Tongue (tissue), 2 donors: Measurements from ENCODE around the gene ZNF492. TPM values are rescaled to one million over a fixed set of nuclear protein-coding genes. Genes with fewer than 3 reads are reported as not detected.
"Not testable (repeated sequence)": the region's sequence is repeated elsewhere in the genome, so short reads cannot be mapped to it uniquely, and the experiment has no call there.

Source experiments
- DNase-seq: peaks from one replicate; pipeline ENCODE4 v3.0.0-alpha.2; 2015
- total RNA-seq: library from RNA; depleted of rRNA; stranded (reverse); fragments of >200 nt; gene quantifications from one replicate; pipeline ENCODE4 v1.2.3, GENCODE V29; 2014

Gene ZNF492
- 1.6 TPM for total RNA-seq

DNA sequence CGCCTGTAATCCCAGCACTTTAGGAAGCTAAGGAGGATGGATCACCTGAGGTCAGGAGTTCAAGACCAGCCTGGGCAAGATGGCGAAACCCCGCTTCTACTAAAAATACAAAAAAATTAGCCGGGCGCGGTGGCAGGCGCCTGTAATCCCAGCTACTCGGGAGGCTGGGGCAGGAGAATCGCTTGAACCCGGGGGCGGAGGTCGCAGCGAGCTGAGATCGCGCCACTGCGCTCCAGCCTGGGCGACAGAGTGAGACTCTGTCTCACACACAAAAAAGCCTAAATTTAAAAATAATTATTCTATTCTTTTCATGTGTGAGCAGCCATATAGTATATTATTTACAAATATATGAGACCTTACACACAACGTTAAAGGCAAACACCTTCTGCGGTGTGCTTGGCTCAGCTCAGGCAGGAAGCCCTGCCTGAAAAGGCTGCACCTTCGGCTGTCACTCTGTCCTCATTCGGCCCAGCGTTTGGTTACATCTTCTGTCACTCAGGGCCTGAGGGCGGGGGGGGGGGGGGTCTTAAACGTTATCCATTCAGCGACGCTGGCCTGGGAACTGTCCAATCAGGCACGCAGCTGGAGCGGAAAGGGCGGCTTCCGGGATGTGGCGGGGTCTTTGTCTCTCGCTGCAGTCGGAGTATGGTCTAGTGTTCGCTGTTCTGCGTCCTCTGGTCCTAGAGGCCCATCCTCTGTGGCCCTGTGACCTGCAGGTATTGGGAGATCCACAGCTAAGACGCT, at the start of gene ZNF492:
ZNF492 (plus strand) TSS at position 619 of the 744 bp plus-strand sequence. CDS start 19,076 bp downstream, outside the sequence.
- DNase-seq, result peak; percentile 98

DNA sequence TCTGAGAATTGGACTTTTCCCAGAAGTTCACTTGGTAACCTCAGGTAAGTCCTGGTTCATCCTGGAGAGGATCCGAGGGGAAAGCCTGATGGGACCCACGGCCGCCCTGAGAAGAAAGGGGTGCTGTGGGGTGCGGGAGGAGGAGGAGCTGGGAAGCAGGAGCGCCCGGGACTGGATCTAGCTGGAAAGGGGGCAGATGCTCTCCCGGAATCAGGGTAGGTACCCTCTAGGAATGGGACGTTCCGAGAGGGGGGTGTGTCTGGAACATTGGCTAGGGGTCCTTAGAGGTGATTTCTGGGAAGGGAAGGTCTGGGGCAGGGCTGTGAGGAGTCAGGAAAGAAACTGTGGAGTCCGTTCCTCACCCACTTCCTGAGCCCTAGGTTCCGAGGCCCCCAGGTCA, 38.7 kb upstream of the ZNF492 start:
- DNase-seq, result no peak

DNA sequence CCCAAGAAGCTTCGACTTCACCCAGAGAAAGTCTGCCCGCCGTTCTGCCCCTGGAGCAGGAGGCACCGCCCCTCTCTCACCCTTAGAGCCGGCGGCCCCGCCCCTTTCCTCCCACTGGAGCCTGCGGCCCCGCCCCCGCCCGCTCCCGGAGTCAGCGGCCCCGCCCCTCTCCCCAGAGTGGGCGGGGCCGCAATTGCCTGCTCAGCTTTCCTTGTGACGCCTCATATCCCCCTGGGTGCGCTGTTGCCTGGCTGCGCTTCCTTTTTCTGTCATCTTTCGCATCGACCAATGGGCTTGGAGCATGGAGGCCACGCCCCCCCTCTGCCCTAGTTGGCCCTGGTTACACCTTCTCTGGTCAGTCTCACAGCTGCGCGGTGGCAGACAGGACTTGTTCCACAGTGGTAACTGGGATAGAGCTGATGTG, 38.2 kb upstream of the ZNF492 start:
- DNase-seq, result no peak

DNA sequence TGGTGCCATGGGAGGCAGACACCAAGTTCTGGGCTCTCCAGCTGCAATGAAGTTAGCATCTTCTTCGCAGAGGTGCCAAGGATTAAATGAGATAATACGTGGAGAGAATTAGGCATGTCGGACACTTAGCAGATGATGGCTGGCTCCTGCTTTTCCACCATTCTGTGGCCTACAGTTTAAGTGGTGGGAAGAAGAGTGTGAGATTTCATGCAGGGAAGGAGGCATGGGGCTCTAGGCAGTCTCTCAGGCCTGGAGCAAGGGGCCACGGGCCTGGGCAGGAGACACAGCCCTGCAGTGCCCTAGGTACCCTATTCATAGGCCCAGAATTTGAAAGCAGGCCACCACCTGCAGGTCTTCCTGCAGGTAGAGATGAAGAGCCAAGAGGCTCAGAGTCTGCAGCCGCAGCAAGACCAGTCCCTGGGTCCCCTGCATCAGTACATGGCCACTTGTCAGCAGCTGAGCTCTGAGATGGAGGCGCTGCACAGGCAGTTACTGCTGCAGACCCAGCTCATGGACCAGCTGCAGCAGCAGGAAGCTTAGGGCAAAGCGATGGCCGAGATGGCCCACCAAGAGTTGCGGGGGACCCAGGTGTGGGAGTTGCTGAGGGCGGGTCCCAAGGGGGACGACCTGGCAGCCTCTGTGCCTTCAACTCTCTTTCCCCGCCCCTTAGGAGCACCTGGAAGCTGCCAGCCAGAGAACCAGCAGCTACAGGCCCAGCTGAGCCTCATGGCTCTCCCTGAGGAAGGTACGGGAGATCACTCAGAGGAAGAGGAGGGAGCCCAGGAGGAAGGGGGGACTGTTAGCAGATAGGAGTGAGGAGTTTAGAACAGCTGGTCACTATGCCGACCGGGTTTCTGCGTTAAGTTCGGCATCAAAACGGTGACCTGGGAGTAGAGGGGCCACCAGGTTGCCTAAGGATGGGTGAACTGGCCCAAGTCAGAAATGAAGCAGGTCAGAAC, 33.2 kb upstream of the ZNF492 start:
- DNase-seq, result no peak

DNA sequence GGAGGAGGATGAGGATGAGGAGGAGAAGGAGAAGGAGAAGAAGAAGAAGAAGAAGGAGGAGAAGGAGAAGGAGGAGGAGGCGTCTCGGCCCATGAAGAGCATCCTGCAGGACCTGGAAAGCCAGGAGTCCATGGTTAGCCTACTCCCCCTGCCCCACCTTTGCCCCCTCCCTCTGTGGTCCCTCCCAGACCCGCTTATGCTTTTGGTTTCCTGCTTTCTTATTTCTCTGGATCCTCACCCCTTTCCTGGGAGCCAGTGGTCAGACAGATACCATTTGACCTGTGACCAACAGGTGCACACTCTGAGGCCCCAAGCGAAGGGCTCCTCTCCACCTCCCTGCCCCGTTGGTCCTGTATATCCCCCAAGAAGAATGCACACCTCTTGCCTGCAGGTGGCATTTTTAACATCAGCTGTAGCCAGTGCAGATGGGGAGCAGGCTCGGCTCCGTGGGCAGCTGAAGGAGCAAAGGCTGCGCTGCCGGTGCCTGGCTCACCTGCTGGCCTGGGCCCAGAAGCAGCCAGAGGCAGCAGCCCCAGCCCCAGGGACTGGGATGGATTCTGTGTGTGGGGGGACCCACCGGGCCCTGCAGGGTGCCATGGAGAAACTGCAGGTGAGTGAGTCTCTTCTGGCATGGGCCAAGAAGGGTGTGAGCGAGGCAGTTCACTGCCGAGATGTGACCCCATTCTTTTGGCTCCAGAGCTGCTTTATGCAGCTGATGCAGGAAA, 32.1 kb upstream of the ZNF492 start:
- no peak for DNase-seq

DNA sequence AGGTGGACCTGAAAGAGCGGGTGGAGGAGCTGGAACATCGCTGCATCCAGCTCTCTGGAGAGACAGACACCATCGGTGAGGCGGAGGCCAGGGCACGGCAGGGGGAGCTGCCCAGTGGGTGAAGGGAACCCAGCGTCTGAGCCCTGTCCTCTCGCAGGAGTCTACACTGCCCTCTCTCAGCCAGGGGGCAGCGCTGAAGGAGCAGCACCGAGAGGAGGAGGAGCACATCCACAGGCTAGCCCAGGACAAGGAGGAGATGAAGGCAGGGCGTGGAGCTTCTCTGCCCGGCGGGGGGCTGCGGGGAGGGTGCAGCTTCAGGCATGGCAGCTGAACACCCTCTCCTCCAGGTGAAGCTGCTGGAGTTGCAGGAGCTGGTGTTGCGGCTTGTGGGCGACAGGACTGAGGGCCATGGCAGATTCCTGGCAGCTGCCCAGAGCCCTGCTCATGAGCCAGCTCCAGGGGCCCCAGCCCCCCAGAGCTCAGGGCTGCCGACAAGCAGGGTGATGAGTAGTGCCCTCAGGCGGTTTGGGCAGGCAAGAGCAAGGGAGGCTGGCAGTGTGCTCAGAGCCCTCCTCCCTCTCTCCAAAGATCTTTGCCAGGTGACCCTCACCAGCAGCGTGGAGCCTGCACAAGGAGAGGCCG, 31.4 kb upstream of the ZNF492 start:
- no peak for DNase-seq

DNA sequence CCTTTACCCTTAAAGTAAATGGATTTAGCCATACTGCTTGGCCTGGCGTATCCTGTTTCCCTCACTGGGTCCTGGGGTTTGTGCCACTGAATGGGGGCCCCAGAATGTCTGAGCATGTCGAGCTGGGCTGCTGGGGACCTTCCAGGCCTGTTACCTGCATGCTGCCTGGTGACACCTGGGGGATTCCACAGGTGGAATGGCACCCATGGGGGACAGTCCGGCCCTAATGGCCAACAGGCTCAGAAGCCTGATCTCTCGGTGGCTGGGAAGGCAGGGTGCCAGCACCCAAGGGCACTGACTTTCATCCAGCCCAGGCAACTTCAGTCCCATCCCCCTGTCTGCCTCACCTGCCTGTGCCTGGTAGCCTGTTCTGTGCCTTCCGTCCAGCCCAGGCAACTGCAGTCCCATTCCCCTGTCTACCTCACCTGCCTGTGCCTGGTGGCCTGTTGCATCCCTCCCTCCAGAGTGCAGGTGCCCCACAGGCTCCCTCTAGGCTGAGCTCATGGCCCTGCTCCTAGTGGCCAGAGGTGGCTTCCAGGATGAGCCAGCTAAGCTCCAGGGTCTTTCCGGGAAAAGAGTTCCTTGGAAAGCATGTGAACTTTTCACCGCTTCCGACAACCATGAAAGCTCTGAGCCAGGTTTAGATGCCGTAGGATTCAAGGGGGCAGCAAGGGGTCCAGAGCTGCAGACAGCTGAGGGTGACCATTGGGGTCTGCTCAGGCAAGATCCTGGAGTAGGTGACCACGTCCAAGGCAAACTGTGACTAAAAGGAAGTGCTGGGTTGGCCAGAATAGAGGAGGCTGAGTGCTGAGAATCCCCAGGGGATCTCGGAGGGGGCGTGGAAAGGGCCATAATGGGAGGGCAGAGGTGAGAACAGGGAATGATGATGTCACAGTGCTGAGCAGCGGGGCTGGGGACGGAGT, 30.3 kb upstream of the ZNF492 start:
- DNase-seq, result no peak

DNA sequence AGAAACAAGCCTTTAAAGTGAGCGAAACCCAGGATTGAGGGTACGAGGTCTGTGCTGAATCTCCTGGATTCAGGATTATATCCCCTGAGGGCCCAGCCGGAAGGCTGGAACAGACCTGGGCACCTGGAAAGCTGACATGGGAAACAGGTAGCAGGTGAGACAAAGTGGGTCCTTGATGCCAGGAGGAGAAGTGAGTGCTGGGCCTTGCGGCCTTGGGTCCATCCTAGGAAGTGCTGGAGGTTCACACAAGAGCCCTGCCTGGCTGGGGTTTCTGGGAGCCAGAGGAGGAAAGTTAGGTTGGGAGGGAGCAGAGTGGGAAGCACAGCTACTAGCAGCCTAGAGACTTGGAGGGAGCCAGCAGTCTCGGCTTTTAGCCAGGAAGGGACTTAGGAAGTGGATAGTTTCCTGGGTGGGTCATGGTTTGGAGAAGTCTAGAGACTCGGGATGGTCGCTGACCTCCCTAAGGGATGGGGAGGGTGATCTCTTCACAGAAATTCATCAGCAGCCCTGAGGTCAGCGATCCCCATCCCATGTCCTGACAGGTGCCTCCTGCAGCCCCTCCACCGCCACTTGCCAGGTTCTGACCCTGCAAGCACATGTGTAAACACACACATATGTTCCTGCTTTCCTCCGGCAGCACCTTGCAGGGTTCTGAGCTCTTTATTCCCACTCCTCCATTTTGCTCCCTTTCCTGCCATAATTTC, 29.4 kb upstream of the ZNF492 start:
- no peak for DNase-seq

DNA sequence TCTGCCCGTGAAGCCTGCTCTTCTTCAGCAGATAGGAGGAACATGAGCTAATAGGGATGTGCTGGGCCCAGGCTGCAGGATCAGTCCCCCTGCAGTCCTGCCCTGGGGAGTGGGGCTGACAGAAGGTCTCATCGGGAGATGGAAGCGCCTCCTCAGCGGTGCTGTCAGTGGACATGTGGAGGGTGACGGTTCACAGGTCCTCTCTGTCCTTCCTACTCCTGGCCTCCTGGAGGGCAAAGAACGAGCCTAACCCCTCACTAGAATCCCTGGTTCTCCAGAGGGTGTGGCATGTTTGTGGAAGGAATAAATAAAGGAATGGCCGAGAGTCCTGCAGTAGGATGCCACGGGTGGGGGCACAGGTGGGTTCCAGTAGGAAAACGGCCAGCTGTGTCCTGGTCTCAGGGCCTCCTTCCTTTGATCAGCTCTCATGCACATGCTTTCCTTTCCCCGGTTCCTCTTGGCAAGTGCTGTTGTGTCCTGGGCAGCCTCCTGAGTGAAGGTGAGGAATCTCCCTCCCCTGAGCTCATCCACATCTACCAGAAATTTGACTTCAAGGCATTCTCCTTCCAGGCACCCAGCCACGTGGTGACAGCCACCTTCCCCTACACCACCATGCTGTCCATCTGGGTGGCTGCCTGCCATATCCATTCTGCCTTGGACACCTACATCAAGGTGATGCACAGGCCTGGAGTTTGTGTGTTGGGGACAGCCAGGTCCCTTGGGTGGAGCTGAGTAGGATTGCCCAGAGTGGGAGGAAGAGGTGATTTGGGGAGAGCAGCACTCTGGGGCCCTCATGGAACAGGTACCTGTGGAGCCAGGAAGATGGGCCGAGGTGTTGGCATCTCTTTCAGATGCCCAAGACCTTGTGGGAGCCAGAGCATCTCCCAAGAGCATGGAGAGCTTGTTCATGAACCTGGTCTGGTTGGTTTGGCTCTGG, 28.6 kb upstream of the ZNF492 start:
- DNase-seq, result no peak

DNA sequence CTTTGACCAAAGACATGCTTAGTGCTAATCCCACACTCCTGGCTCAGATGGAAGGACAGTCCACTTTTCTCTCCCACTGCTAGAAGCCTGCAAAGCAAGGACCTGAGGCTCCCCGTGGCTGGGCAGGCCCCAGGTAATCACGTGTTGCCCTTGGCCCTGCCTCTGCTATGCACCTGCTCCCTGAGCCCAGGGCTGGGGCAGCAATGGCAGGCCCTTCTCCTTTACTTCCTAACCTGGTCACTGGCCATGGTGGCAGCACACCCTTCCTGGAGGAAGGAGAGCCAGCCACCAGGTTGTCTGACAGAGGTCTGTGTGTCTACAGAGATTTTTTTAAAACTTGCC, 27.9 kb upstream of the ZNF492 start:
- no peak for DNase-seq

DNA sequence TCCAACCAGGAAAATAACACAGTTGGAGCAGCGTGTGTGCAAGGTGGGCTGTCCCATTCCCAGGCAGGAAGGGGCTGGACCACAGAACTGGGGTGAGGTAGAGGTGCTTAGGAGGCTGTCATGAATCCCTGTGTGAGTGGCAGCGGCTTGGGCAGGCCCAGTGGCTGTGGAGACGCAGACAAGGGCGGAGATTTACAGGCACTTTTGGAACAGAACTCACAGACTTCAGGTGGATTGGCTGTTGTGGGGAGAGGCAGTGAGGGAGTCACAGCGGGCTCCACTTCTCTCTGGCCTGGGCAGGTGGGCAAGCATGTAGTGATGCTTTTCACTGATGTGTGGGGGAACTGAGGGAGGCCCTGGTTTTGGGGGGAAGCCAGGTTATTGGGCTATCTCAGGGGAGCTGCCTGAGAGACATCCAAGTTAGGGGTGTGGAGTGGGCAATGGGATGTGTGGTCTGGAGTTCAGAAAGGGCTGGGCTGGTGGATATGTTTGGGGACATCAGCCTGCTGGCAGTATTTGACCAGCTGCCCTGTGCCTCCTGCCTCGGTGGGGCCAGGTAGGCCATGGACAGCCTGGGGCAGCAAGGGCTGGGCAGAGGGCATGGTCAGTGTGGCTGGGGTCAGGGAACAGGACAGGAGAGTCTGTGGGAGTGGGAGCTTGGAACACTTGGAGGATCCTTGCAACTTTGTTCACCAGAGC, 27.0 kb upstream of the ZNF492 start:
- no peak for DNase-seq

DNA sequence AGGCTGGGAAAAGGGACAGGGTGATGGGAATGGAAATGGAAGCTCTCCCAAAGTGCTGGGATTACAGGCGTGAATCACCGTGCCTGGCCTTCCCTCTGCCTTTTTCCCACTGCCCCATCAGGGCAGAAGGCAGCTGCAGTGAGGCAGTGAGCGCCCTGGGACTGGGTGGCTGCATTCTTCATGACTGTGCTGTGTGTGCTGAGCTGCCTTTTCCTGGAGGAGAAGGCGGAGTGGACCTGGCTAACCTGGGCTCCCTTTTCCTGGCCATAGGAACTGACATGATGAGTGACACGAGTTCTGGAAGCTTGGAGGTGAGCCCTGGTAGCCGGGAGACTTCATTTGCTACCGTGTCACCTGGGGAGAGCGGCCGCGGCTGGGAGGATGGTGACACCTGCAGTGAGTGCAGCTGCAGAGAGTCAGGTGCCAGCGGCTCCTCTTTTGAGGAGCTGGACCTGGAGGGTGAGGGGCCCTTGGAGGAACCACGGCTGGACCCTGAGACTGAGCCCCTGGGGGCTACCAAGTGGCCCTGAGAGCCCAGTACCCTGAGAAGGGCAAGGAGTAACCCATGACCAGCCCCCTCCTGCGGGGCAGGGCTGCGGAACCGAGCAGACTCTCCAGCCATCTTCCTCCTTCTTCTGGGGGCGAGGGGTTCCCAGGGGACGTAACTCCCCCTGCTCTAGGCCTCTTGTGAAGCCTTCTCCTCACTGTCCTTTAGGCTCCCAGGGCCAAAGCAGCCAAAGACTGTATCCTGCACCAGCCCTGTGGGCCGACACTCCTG, 26.3 kb upstream of the ZNF492 start:
- DNase-seq, result no peak

DNA sequence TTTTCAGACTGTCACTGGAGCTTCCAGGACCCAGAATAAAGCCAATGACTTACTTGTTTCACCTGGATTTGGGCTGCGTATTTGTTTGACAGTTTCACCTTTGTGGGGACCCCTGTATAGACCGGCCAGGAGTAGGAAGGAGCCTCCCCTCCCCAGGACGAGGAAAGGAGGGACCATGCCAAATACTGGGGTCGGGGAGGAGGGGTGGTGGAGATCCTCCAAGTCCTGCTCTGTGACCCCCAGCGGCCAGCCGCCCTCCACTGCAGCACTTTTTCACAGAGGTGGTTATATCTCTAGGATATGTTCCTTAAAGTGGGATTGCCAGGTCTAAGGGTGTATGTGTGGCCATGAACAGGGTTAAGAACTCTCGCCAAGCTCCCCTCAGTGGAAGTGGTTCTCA, 25.7 kb upstream of the ZNF492 start:
- DNase-seq, result no peak

DNA sequence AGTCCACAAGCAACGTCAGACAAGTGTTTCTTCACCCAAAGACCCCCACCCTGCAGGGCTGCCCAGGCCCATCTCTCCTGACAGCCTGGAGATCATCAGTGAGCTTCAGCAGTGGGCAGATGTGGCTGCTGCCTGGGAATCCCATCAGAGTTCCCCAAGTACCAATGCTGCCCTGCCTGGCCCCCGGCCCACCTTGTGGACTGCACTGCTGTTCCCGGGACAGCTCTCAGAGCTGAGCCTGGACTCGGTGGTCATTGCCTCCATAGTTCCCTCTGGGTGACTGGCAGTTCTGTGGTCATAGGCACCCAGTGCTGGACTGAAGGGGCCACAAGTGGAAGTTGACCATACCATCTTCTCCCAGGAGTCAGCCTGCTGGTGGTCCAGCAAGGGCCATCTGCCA, 24.5 kb upstream of the ZNF492 start:
- DNase-seq, result no peak

DNA sequence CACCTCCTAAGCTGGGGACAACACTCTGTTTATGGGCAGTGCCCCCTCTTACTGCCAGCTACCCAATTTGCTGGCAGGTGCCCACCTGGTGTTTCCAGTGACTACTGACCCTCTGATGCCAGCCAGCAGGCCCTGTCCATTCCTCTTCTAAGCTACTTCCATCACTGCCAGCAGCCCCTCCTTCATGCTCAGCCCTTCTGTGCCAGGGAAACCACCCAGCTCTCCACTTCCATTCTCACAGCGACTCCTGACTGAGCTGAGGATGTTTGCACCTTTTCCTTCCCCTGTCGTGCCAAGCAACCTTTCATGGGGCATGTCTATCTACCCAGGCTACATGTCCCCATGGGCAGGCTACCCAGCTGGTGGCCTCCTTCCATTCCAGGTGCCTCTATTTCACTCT, 24.0 kb upstream of the ZNF492 start:
- DNase-seq, result no peak

DNA sequence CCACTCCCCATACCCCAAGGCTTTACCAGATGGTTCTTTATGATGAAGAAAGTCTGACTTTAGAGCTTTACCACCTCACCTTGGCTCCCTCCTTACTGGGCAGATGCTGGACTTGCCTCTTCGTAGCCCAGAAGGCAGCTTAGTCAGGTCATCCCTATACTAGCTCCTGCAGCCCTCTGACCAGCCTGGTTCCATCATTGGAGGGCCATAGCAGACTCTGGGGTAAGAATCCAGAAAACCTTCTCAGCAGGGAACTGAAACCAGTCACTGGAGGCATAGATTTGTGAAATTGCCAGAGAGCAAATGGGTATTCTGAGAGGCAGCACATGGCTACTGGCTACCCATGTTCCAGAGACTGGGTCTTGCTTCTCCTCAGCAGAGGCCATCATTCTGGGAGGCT, 21.8 kb upstream of the ZNF492 start:
- no peak for DNase-seq

DNA sequence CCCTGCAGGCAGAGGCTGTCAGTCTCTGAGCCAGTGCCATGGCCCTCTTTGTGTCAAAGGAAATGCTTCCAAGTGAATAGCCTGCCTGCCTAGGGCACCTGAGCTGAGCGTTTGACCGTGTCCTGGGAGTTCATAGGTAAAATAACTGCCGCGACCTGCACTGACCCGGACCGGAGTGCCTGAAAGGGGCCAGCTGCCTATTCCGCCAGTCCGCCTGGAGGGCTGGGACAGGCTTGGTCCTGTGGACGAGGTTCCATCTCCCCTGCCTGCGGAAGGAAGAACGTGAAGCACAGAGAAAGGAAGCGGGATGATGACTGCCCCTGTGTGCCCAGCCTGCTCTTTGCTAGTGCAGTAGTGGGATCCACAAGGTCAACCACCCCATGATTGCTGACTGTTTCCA, 17.5 kb upstream of the ZNF492 start:
- DNase-seq, result no peak

DNA sequence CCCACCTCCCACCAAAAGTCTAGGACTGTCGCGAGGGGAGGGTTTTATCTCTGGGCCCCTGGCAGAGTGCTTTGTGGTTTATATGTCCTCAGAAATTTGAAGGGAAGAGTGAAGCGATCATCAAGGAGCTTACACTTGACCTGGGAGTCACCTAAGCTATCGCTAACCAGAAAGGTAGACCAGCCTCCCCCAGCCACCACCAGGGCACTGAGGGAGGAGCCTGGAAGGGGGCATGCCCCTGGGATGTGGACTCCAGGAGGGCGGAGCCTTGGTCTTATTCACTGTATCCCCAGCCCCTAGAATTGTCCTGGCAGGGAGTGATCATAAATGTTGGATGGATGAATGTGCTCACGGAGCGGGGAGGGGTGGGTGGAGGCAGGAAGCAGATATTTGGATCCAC, 16.9 kb upstream of the ZNF492 start:
- DNase-seq, result not testable (repeated sequence)
